ENCODE measurements around the gene AARSD1. TPM values are rescaled to one million over a fixed set of nuclear protein-coding genes. Genes with fewer than 3 reads are reported as not detected.
"Not testable (repeated sequence)": the region's sequence is repeated elsewhere in the genome, so short reads cannot be mapped to it uniquely, and the experiment has no call there.

Gene AARSD1
- total RNA-seq, 2 experiments from 2014 or later, result 54.3 to 57.5 TPM

DNA sequence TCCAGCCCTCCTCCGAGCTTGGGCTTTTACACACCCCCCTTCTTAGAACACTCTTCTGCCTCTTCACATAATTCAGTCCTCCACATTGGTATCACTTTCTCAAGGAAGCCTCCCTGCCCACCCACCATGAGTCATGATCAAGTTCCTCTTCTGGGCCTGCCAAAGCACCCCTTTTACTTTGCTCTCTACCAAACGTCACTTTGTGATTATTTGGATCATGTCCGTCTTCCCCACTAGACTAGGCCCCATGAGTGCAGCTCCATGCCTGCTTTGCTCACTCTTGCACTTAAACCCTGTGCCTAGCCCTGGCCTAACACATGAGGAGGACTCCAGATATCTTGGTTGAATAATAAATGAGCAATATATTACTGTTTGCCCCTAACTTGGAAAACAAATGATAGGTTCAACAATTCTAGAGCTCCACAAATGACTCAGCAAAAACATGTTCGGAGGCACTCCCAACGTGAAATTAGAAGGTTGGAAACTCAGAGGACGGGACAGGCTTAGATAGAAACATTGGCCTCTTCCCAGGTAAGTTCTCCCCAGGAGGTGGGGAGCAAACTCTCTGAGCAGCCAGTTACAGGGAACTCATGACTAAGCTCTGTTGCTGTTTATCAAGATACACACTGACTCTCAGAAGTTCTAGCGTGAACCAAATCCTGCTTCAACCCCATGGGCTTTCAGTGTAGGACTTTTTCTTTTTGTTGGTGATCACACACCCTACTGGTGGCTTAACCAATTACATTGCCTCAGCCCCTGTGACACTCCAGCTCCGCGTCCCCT, 35.3 kb downstream of the AARSD1 start:
- Mint-ChIP-seq H3K4me1 (ENCODE audit: low read depth) (peaks cover 12% of the 10 kb centered on the region), H3K36me3 (ENCODE audit: low read depth) (no peaks in the 10 kb centered on the region), H3K27ac (peak overlapping the region; percentile 18), H3K27me3 (peaks cover 3% of the 10 kb centered on the region), H3K4me3 (no peak overlapping the region), H3K9me3 (no peaks in the 10 kb centered on the region)
- CTCF ChIA-PET, result interaction anchor here (0.7 to 2.8 kb wide), 15 partner anchors 9 to 321 kb away, joined by 3 to 15 read pairs (median 5); partner anchors contain the start of genes BECN1 and RPL27
- peak; percentile 89 for ATAC-seq
- TF ChIP-seq, protein P1, sequence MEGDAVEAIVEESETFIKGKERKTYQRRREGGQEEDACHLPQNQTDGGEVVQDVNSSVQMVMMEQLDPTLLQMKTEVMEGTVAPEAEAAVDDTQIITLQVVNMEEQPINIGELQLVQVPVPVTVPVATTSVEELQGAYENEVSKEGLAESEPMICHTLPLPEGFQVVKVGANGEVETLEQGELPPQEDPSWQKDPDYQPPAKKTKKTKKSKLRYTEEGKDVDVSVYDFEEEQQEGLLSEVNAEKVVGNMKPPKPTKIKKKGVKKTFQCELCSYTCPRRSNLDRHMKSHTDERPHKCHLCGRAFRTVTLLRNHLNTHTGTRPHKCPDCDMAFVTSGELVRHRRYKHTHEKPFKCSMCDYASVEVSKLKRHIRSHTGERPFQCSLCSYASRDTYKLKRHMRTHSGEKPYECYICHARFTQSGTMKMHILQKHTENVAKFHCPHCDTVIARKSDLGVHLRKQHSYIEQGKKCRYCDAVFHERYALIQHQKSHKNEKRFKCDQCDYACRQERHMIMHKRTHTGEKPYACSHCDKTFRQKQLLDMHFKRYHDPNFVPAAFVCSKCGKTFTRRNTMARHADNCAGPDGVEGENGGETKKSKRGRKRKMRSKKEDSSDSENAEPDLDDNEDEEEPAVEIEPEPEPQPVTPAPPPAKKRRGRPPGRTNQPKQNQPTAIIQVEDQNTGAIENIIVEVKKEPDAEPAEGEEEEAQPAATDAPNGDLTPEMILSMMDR (IDR thresholded peaks at IDR 0.05), result peak; percentile 71
- DNase-seq, result peak; percentile 78
- intact Hi-C loops (cut with micrococcal nuclease), result loop anchor here (10.0 kb wide), 1 partner anchor 84 kb away; the partner anchor contains the start of gene AOC2
- POLR2A ChIA-PET, result interaction anchor here (0.5 to 1.6 kb wide), 12 partner anchors 9 to 387 kb away, joined by 3 to 6 read pairs (median 4); partner anchors contain the start of genes AOC2 and RPL27

DNA sequence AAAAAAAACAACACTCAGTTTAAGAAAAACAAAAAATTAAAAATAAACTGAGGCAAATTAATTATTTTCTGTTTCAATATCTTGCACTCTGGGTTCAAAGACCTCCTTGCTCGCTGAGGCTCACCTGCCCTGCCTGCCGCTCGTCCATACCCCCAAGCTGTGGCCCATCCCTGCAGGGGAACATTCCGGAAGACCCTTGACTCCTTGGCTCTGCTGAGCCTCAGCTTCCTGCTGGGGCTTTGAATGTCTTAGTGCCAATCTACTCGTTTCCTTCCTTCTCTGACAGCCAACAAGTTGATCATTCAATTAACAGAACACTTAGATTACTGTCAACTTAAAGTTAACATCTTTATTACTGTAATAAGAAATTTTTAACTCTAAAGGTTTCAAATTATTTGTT, 39.4 kb downstream of the AARSD1 start:
- H3K27me3 Mint-ChIP-seq, result peaks cover 4% of the 10 kb centered on the region
- ChIA-PET CTCF (interaction anchor here (1.3 kb wide), 1 partner anchor 12 kb away, joined by 3 read pairs; no protein-coding TSS in a partner anchor), POLR2A (no interaction called here)
- TF ChIP-seq, protein P1 (IDR thresholded peaks at IDR 0.05), result no peak
- H3K9me3 Mint-ChIP-seq, result no peaks in the 10 kb centered on the region
- intact Hi-C loops (cut with micrococcal nuclease), result loop anchor here (10.0 kb wide), 1 partner anchor 80 kb away; the partner anchor contains the start of gene AOC2
- H3K27ac Mint-ChIP-seq, result no peak overlapping the region
- ATAC-seq (no peak), DNase-seq (no peak)
- no peaks in the 10 kb centered on the region for H3K36me3 Mint-ChIP-seq (ENCODE audit: low read depth)
- H3K4me1 Mint-ChIP-seq (ENCODE audit: low read depth), result peaks cover 10% of the 10 kb centered on the region
- no peak overlapping the region for H3K4me3 Mint-ChIP-seq

DNA sequence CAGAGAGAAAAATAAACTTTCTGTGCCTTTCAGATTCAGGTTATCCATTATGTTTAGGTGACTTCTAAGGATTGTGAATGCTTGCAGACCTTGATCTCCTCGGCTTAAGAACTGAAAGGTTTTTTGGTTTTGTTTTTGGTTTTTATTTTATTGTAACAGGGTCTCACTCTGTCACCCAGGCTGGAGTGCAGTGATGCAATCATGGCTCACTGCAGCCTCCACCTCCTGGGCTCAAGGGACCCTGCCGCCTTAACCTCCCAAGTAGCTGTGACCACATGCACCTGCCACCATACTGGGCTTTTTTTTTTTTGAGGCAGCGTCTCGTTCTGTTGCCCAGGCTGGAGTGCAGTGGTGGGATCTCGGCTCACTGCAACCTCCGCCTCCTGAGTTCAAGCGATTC, 40.8 kb downstream of the AARSD1 start:
- ChIA-PET POLR2A (interaction anchor here (0.8 kb wide), 1 partner anchor 118 kb away, joined by 3 read pairs; no protein-coding TSS in a partner anchor), CTCF (interaction anchor here (1.0 kb wide), 2 partner anchors 9 to 80 kb away, joined by 3 read pairs; no protein-coding TSS in a partner anchor)
- not testable (repeated sequence) for H3K27me3 Mint-ChIP-seq; H3K4me1 Mint-ChIP-seq (ENCODE audit: low read depth); H3K27ac Mint-ChIP-seq; H3K4me3 Mint-ChIP-seq; H3K9me3 Mint-ChIP-seq; H3K36me3 Mint-ChIP-seq (ENCODE audit: low read depth); ATAC-seq; DNase-seq
- intact Hi-C loops (cut with micrococcal nuclease), result loop anchor here (10.0 kb wide), 1 partner anchor 79 kb away; the partner anchor contains the start of gene AOC2

DNA sequence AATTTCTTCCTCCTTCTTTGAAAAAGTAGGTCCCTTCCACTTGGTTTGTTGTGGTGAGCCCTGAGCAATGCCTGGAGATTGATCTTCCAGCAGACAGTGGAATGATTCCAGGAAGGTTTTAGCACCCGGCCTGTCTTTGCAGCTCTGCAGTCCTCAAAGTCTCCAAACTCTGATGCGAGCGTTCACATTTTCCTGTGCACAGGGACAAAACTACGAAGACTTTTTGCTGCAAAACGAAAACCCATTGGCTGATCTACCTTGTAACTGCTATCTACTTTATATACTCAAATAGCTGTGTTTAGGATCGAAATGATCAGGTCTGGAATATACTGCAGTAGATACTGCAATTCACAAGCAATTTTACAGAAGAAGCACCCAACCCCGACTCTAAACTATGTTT, 42.0 kb downstream of the AARSD1 start:
- ChIA-PET CTCF (interaction anchor here (1.0 kb wide), 1 partner anchor 10 kb away, joined by 3 read pairs; no protein-coding TSS in a partner anchor), POLR2A (interaction anchor here (0.7 kb wide), 1 partner anchor 9 kb away, joined by 3 read pairs; no protein-coding TSS in a partner anchor)
- H3K4me1 Mint-ChIP-seq (ENCODE audit: low read depth), result no peaks in the 10 kb centered on the region
- TF ChIP-seq, protein P1 (IDR thresholded peaks at IDR 0.05), result no peak
- DNase-seq (no peak), ATAC-seq (no peak)
- H3K36me3 Mint-ChIP-seq (ENCODE audit: low read depth), result no peaks in the 10 kb centered on the region
- intact Hi-C loops (cut with micrococcal nuclease), result loop anchor here (10.0 kb wide), 1 partner anchor 77 kb away; the partner anchor contains the start of gene AOC2
- no peak overlapping the region for H3K4me3 Mint-ChIP-seq
- H3K27ac Mint-ChIP-seq, result no peak overlapping the region
- peaks cover 4% of the 10 kb centered on the region for H3K27me3 Mint-ChIP-seq
- H3K9me3 Mint-ChIP-seq, result no peaks in the 10 kb centered on the region

DNA sequence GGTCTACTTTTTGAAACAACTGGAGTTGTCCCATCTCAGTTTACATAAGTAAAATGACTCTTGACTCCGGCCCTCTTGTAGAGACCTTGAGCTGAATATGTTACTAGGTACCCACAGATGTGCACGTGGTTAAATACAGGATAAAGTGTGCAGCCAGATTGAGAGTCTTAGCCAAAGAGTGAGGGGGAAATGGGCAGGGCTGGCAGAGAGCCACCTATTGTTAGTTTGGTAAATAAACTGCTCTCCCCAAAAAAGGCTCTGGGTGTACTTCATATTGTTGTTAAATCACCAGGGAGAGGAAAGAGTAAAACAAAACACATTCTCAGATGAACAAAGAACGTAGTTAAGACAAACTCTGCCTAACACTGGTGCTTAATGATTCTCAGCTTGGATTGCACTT, 43.3 kb downstream of the AARSD1 start:
- Mint-ChIP-seq H3K36me3 (ENCODE audit: low read depth) (no peaks in the 10 kb centered on the region), H3K27me3 (peaks cover 4% of the 10 kb centered on the region), H3K4me3 (no peak overlapping the region), H3K9me3 (no peaks in the 10 kb centered on the region), H3K27ac (no peak overlapping the region), H3K4me1 (ENCODE audit: low read depth) (no peaks in the 10 kb centered on the region)
- TF ChIP-seq, protein P1 (IDR thresholded peaks at IDR 0.05), result no peak
- ATAC-seq, result no peak
- CTCF ChIA-PET, result no interaction called here
- POLR2A ChIA-PET, result no interaction called here
- DNase-seq, result no peak
- intact Hi-C loops (cut with micrococcal nuclease), result loop anchor here (10.0 kb wide), 1 partner anchor 76 kb away; the partner anchor contains the start of gene AOC2
